HG02759 (cell line): ENCODE measurements around the gene VSIG10.
"Not testable (repeated sequence)": the region's sequence is repeated elsewhere in the genome, so short reads cannot be mapped to it uniquely, and the experiment has no call there.

ENCODE experiments used
- ATAC-seq: cut with Tn5 transposase; IDR thresholded peaks from one replicate; pipeline ENCODE4 v1.9.1; 2021; ENCODE audit warnings: mild to moderate bottlenecking, moderate library complexity; ENCODE audit not compliant: unreplicated experiment

VSIG10 gene

GRCh38 chr12:118103601-118104382, at the start of gene VSIG10:
Gene VSIG10 (minus strand): TSS chr12:118104011. CDS start chr12:118103671, 340 bp downstream.
- ATAC-seq = peak; percentile 52

GRCh38 chr12:118151755-118152154, 47.9 kb upstream of the VSIG10 start:
- ATAC-seq = no peak

- ATAC-seq = no peak
Measured at GRCh38 chr12:118150625-118151024, 46.8 kb upstream of the VSIG10 start.

- ATAC-seq = no peak
Measured at GRCh38 chr12:118148287-118148686, 44.5 kb upstream of the VSIG10 start.

GRCh38 chr12:118145798-118146156, 42.0 kb upstream of the VSIG10 start:
- no peak for ATAC-seq

GRCh38 chr12:118145113-118145797, 41.4 kb upstream of the VSIG10 start:
- peak; percentile 50 for ATAC-seq

GRCh38 chr12:118144499-118144898, 40.7 kb upstream of the VSIG10 start:
- ATAC-seq = no peak

GRCh38 chr12:118140825-118141224, 37.0 kb upstream of the VSIG10 start:
- no peak for ATAC-seq

GRCh38 chr12:118137148-118137678, 33.4 kb upstream of the VSIG10 start:
- ATAC-seq = no peak

GRCh38 chr12:118136559-118137003, 32.8 kb upstream of the VSIG10 start:
- peak; percentile 31 for ATAC-seq

- ATAC-seq = peak; percentile 99
Measured at GRCh38 chr12:118135788-118136558, 32.2 kb upstream of the VSIG10 start, which contains the start of gene PEBP1. Gene PEBP1 (plus strand): TSS chr12:118136124. CDS start chr12:118136210, 86 bp downstream.

- ATAC-seq = not testable (repeated sequence)
Measured at GRCh38 chr12:118129436-118129835, 25.6 kb upstream of the VSIG10 start.

GRCh38 chr12:118127867-118128266, 24.1 kb upstream of the VSIG10 start:
- no peak for ATAC-seq

- ATAC-seq = no peak
Measured at GRCh38 chr12:118126119-118126757, 22.4 kb upstream of the VSIG10 start.

GRCh38 chr12:118125743-118126118, 21.9 kb upstream of the VSIG10 start:
- no peak for ATAC-seq

GRCh38 chr12:118124333-118124874, 20.6 kb upstream of the VSIG10 start:
- ATAC-seq = no peak

- no peak for ATAC-seq
Measured at GRCh38 chr12:118122264-118122663, 18.5 kb upstream of the VSIG10 start.

- ATAC-seq = peak; percentile 60
Measured at GRCh38 chr12:118120579-118121363, 17.0 kb upstream of the VSIG10 start.

- no peak for ATAC-seq
Measured at GRCh38 chr12:118119449-118119879, 15.7 kb upstream of the VSIG10 start.
